Measurements from ENCODE around the gene VAMP3. TPM values are rescaled to one million over a fixed set of nuclear protein-coding genes. Genes with fewer than 3 reads are reported as not detected.
A peak's percentile ranks its signal among the peaks of the same experiment; 100 is the strongest.

VAMP3 gene
- total and polyA plus RNA-seq, 2 donors (not counting 3 experiments of a cell fraction or from before 2014, with no cell fraction given) = 100 to 137 TPM

DNA sequence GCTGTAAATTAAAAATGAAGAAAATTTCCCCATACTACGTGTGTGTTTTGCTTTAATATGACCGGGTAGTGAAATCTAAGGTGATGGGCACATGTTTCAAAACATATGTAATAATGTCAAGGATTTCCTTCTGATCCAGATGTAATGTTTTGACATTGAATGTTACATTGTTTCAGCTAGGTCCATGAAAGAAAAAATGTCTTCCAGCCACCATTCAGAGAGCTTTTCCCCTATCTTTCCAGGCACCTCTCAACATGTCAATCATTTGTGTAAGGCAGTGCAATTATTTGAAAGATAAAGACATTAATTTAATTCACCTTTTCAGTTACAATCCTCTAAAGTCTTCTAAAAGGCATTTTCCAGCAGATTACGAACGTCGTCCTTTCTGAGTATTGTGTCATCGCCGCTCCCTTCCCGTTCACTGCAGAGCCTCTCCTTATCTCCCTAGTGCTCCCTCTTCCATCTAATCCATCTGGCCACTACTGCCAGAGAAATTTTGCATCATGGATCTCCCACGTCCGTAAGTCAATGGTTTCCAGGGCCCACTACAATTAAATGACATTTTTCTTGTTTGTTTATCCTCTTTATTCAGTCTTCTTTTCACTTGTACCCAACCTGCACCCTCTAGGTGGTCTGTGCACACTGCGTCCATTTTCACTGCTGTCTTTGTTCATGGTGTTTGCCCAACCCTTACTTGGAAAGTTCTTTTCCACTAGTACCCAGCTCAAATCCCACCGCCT lies 1.3 kb upstream of the VAMP3 start:
- Histone ChIP-seq H3K27me3 (ENCODE audit: control insufficient read depth in 2 of 2, insufficient read depth in 2 of 2, low read length in 2 of 2) (no peaks in the 10 kb centered on the region), H2AFZ (ENCODE audit: low read depth, low read length) (no peak overlapping the region), H3K4me2 (ENCODE audit: insufficient read depth, low read length) (no peak overlapping the region), H4K20me1 (replicated peaks; ENCODE audit: control insufficient read depth, extremely low read depth, insufficient read depth, low read length) (peaks cover under 1% of the 10 kb centered on the region), H3K36me3 (ENCODE audit: control insufficient read depth in 2 of 2, extremely low read depth in 1 of 2, insufficient read depth in 2 of 2, low read length in 2 of 2) (peaks cover 0 to 2% of the 10 kb centered on the region in 2 experiments), H3K4me3 (replicated peaks in 1 of 3; ENCODE audit: insufficient read depth in 1 of 3, low read depth in 1 of 3, low read length in 3 of 3) (no peak overlapping the region), H3K4me1 (ENCODE audit: control insufficient read depth, extremely low read depth, insufficient read depth, low read length) (peaks cover 12% of the 10 kb centered on the region), H3K9me3 (replicated peaks; ENCODE audit: control insufficient read depth, insufficient read depth, low read length) (no peaks in the 10 kb centered on the region), H3K9ac (replicated peaks; ENCODE audit: extremely low read depth, insufficient read depth, low read length) (no peak overlapping the region), H3K79me2 (ENCODE audit: control insufficient read depth, insufficient read depth, low read length) (peaks cover 32% of the 10 kb centered on the region), H3K9me1 (replicated peaks; ENCODE audit: control insufficient read depth, extremely low read depth, insufficient read depth, low read length) (no peaks in the 10 kb centered on the region), H3K27ac (ENCODE audit: insufficient read depth, low read depth, low read length) (no peak overlapping the region)
- FAIRE-seq = peak; percentile 58
- POLR2A ChIA-PET = no interaction called here
- dilution Hi-C loops (cut with MboI; ENCODE audit: extremely low pct_ligation_motif_present, low sequenced_read_pairs) (no loop called here), intact Hi-C loops (cut with micrococcal nuclease) (loop anchor here (10.0 kb wide), 2 partner anchors 225 to 985 kb away; partner anchors contain the start of gene CAMTA1)
- CTCF ChIA-PET = interaction anchor here (1.3 to 2.7 kb wide), 4 partner anchors 10 to 101 kb away, joined by 3 to 13 read pairs (median 8); no protein-coding TSS in a partner anchor
- DNase-seq (ENCODE audit: low read depth, low spot score) = no peak
- TF ChIP-seq MAX (IDR thresholded peaks at IDR 0.05; ENCODE audit: insufficient read depth, insufficient read length) (no peak), JUN (IDR thresholded peaks at IDR 0.05; ENCODE audit: borderline replicate concordance, insufficient read depth, insufficient read length, low read depth) (no peak), POLR2AphosphoS5 (IDR thresholded peaks at IDR 0.05; ENCODE audit: insufficient read depth, low read depth, low read length) (no peak), MYC (IDR thresholded peaks at IDR 0.05; ENCODE audit: low read depth, low read length) (no peak), POLR2A (IDR thresholded peaks at IDR 0.05; ENCODE audit: low read depth, low read length) (no peak), GATA2 (IDR thresholded peaks at IDR 0.05; ENCODE audit: insufficient read depth, insufficient read length, low read depth, low read length) (no peak), FOS (IDR thresholded peaks at IDR 0.05; ENCODE audit: borderline replicate concordance, insufficient read depth, low read length) (no peak), EZH2 (IDR thresholded peaks at IDR 0.05; ENCODE audit: borderline replicate concordance, low read depth, low read length, severe bottlenecking) (no peak)
- TF ChIP-seq, protein P1, sequence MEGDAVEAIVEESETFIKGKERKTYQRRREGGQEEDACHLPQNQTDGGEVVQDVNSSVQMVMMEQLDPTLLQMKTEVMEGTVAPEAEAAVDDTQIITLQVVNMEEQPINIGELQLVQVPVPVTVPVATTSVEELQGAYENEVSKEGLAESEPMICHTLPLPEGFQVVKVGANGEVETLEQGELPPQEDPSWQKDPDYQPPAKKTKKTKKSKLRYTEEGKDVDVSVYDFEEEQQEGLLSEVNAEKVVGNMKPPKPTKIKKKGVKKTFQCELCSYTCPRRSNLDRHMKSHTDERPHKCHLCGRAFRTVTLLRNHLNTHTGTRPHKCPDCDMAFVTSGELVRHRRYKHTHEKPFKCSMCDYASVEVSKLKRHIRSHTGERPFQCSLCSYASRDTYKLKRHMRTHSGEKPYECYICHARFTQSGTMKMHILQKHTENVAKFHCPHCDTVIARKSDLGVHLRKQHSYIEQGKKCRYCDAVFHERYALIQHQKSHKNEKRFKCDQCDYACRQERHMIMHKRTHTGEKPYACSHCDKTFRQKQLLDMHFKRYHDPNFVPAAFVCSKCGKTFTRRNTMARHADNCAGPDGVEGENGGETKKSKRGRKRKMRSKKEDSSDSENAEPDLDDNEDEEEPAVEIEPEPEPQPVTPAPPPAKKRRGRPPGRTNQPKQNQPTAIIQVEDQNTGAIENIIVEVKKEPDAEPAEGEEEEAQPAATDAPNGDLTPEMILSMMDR (IDR thresholded peaks at IDR 0.05; ENCODE audit: extremely low read depth in 1 of 2, insufficient read depth in 1 of 2, low read depth in 1 of 2, low read length in 2 of 2) = no peak
- BruUV-seq (replicated peaks) = no TSS peak

Measured in endothelial cell of umbilical vein (primary cell).